ENCODE results near the gene MED10.

GRCh38 chr5:6392561-6392960, 14.2 kb upstream of the MED10 start:
- no peak for TF ChIP-seq CTCF (conservative IDR thresholded peaks at IDR 0.05; ENCODE audit: low read depth, low read length)
- no peak for TF ChIP-seq CEBPB (IDR thresholded peaks at IDR 0.05; ENCODE audit: low read depth, low read length)
- no peak for TF ChIP-seq SMC3 (IDR thresholded peaks at IDR 0.05; ENCODE audit: low read depth, low read length)
- TF ChIP-seq RFX5 (IDR thresholded peaks at IDR 0.05; ENCODE audit: low read depth, low read length): no peak
- TF ChIP-seq POLR2A (IDR thresholded peaks at IDR 0.05; ENCODE audit: low read depth, low read length): no peak
- TF ChIP-seq CHD1 (IDR thresholded peaks at IDR 0.05; ENCODE audit: low read depth, low read length): no peak
- no peak for TF ChIP-seq MXI1 (IDR thresholded peaks at IDR 0.05; ENCODE audit: borderline replicate concordance, low read depth, low read length)
- no peak for TF ChIP-seq ELK1 (IDR thresholded peaks at IDR 0.05; ENCODE audit: borderline replicate concordance, low read depth, low read length)

All from IMR-90 (cell line).